ENCODE results near the gene MRPS14.

MRPS14 gene

GRCh38 chr1:174999936-175000696, 23.1 kb downstream of the MRPS14 start, which contains the start of gene CACYBP:
Gene CACYBP (plus strand): TSS chr1:174999947. CDS start chr1:175000181, 234 bp downstream.
- Histone ChIP-seq H3K9me3 (ENCODE audit: control insufficient read depth in 2 of 2, low read length in 2 of 2) (no peaks in the 10 kb centered on the region), H3K9ac (ENCODE audit: low read depth in 1 of 2, low read length in 2 of 2) (peak within 1 kb of the TSS; percentile 82 to 100), H3K4me1 (ENCODE audit: control insufficient read depth in 2 of 2, insufficient read depth in 2 of 2, low read length in 2 of 2) (peaks cover 9 to 15% of the 10 kb centered on the region in 2 donors), H3K27me3 (ENCODE audit: control insufficient read depth in 2 of 2, insufficient read depth in 2 of 2, low read length in 2 of 2) (no peaks in the 10 kb centered on the region), H3K4me3 (ENCODE audit: low read length in 2 of 2) (peak within 1 kb of the TSS; percentile 94 to 98), H3K27ac (ENCODE audit: low read depth in 2 of 2, low read length in 2 of 2) (peak within 1 kb of the TSS; percentile 97 to 100), H3K36me3 (ENCODE audit: control insufficient read depth in 2 of 2, insufficient read depth in 2 of 2, low read length in 2 of 2) (peaks cover 1 to 5% of the 10 kb centered on the region in 2 donors)

- H3K4me3 ChIP-seq (ENCODE audit: low read length in 2 of 2), result peak overlapping the region; percentile 94 to 98
- peaks cover 9 to 15% of the 10 kb centered on the region in 2 donors for H3K4me1 ChIP-seq (ENCODE audit: control insufficient read depth in 2 of 2, insufficient read depth in 2 of 2, low read length in 2 of 2)
- H3K27me3 ChIP-seq (ENCODE audit: control insufficient read depth in 2 of 2, insufficient read depth in 2 of 2, low read length in 2 of 2), result no peaks in the 10 kb centered on the region
- H3K9ac ChIP-seq (ENCODE audit: low read depth in 1 of 2, low read length in 2 of 2), result peak overlapping the region; percentile 82 to 100
- no peaks in the 10 kb centered on the region for H3K9me3 ChIP-seq (ENCODE audit: control insufficient read depth in 2 of 2, low read length in 2 of 2)
- H3K36me3 ChIP-seq (ENCODE audit: control insufficient read depth in 2 of 2, insufficient read depth in 2 of 2, low read length in 2 of 2), result no peaks in the 10 kb centered on the region
- H3K27ac ChIP-seq (ENCODE audit: low read depth in 2 of 2, low read length in 2 of 2), result peak overlapping the region; percentile 97 to 100
Observed at GRCh38 chr1:174999216-174999935, 23.8 kb downstream of the MRPS14 start.

GRCh38 chr1:174998569-174999215, 24.5 kb downstream of the MRPS14 start:
- H3K27ac ChIP-seq (ENCODE audit: low read depth in 2 of 2, low read length in 2 of 2), result peak overlapping the region; percentile 97 to 100
- H3K4me1 ChIP-seq (ENCODE audit: control insufficient read depth in 2 of 2, insufficient read depth in 2 of 2, low read length in 2 of 2), result peaks cover 9 to 15% of the 10 kb centered on the region in 2 donors
- H3K27me3 ChIP-seq (ENCODE audit: control insufficient read depth in 2 of 2, insufficient read depth in 2 of 2, low read length in 2 of 2), result no peaks in the 10 kb centered on the region
- no peaks in the 10 kb centered on the region for H3K9me3 ChIP-seq (ENCODE audit: control insufficient read depth in 2 of 2, low read length in 2 of 2)
- H3K36me3 ChIP-seq (ENCODE audit: control insufficient read depth in 2 of 2, insufficient read depth in 2 of 2, low read length in 2 of 2), result peaks cover 3 to 4% of the 10 kb centered on the region in 2 donors
- H3K4me3 ChIP-seq (ENCODE audit: low read length in 2 of 2), result peak overlapping the region; percentile 87 to 98
- peak overlapping the region; percentile 82 to 100 for H3K9ac ChIP-seq (ENCODE audit: low read depth in 1 of 2, low read length in 2 of 2)

GRCh38 chr1:174997041-174997440, 26.2 kb downstream of the MRPS14 start:
- Histone ChIP-seq H3K4me3 (ENCODE audit: low read length in 2 of 2) (no peak overlapping the region), H3K27me3 (ENCODE audit: control insufficient read depth in 2 of 2, insufficient read depth in 2 of 2, low read length in 2 of 2) (no peaks in the 10 kb centered on the region), H3K27ac (ENCODE audit: low read depth in 2 of 2, low read length in 2 of 2) (no peak overlapping the region), H3K9me3 (ENCODE audit: control insufficient read depth in 2 of 2, low read length in 2 of 2) (no peaks in the 10 kb centered on the region), H3K36me3 (ENCODE audit: control insufficient read depth in 2 of 2, insufficient read depth in 2 of 2, low read length in 2 of 2) (peaks cover 3 to 4% of the 10 kb centered on the region in 2 donors), H3K4me1 (ENCODE audit: control insufficient read depth in 2 of 2, insufficient read depth in 2 of 2, low read length in 2 of 2) (peaks cover 9 to 13% of the 10 kb centered on the region in 2 donors), H3K9ac (ENCODE audit: low read depth in 1 of 2, low read length in 2 of 2) (no peak overlapping the region)

- Histone ChIP-seq H3K9ac (ENCODE audit: low read depth in 1 of 2, low read length in 2 of 2) (no peak overlapping the region), H3K9me3 (ENCODE audit: control insufficient read depth in 2 of 2, low read length in 2 of 2) (no peaks in the 10 kb centered on the region), H3K4me3 (ENCODE audit: low read length in 2 of 2) (no peak overlapping the region), H3K27me3 (ENCODE audit: control insufficient read depth in 2 of 2, insufficient read depth in 2 of 2, low read length in 2 of 2) (no peaks in the 10 kb centered on the region), H3K36me3 (ENCODE audit: control insufficient read depth in 2 of 2, insufficient read depth in 2 of 2, low read length in 2 of 2) (peaks cover 4 to 6% of the 10 kb centered on the region in 2 donors), H3K27ac (ENCODE audit: low read depth in 2 of 2, low read length in 2 of 2) (no peak overlapping the region), H3K4me1 (ENCODE audit: control insufficient read depth in 2 of 2, insufficient read depth in 2 of 2, low read length in 2 of 2) (peaks cover 9 to 13% of the 10 kb centered on the region in 2 donors)
Observed at GRCh38 chr1:174996476-174996875, 26.7 kb downstream of the MRPS14 start.

- no peaks in the 10 kb centered on the region for H3K27me3 ChIP-seq (ENCODE audit: control insufficient read depth in 2 of 2, insufficient read depth in 2 of 2, low read length in 2 of 2)
- no peak overlapping the region for H3K27ac ChIP-seq (ENCODE audit: low read depth in 2 of 2, low read length in 2 of 2)
- peaks cover 9 to 13% of the 10 kb centered on the region in 2 donors for H3K4me1 ChIP-seq (ENCODE audit: control insufficient read depth in 2 of 2, insufficient read depth in 2 of 2, low read length in 2 of 2)
- no peaks in the 10 kb centered on the region for H3K9me3 ChIP-seq (ENCODE audit: control insufficient read depth in 2 of 2, low read length in 2 of 2)
- H3K9ac ChIP-seq (ENCODE audit: low read depth in 1 of 2, low read length in 2 of 2), result no peak overlapping the region
- peaks cover 4 to 9% of the 10 kb centered on the region in 2 donors for H3K36me3 ChIP-seq (ENCODE audit: control insufficient read depth in 2 of 2, insufficient read depth in 2 of 2, low read length in 2 of 2)
- no peak overlapping the region for H3K4me3 ChIP-seq (ENCODE audit: low read length in 2 of 2)
Observed at GRCh38 chr1:174995916-174996315, 27.3 kb downstream of the MRPS14 start.

GRCh38 chr1:174995121-174995520, 28.1 kb downstream of the MRPS14 start:
- Histone ChIP-seq H3K4me1 (ENCODE audit: control insufficient read depth in 2 of 2, insufficient read depth in 2 of 2, low read length in 2 of 2) (peaks cover 9 to 17% of the 10 kb centered on the region in 2 donors), H3K27ac (ENCODE audit: low read depth in 2 of 2, low read length in 2 of 2) (no peak overlapping the region), H3K36me3 (ENCODE audit: control insufficient read depth in 2 of 2, insufficient read depth in 2 of 2, low read length in 2 of 2) (peaks cover 4 to 9% of the 10 kb centered on the region in 2 donors), H3K4me3 (ENCODE audit: low read length in 2 of 2) (no peak overlapping the region), H3K9me3 (ENCODE audit: control insufficient read depth in 2 of 2, low read length in 2 of 2) (no peaks in the 10 kb centered on the region), H3K27me3 (ENCODE audit: control insufficient read depth in 2 of 2, insufficient read depth in 2 of 2, low read length in 2 of 2) (no peaks in the 10 kb centered on the region), H3K9ac (ENCODE audit: low read depth in 1 of 2, low read length in 2 of 2) (no peak overlapping the region)

- Histone ChIP-seq H3K9me3 (ENCODE audit: control insufficient read depth in 2 of 2, low read length in 2 of 2) (no peaks in the 10 kb centered on the region), H3K9ac (ENCODE audit: low read depth in 1 of 2, low read length in 2 of 2) (no peak overlapping the region), H3K4me3 (ENCODE audit: low read length in 2 of 2) (no peak overlapping the region), H3K4me1 (ENCODE audit: control insufficient read depth in 2 of 2, insufficient read depth in 2 of 2, low read length in 2 of 2) (peaks cover 5 to 9% of the 10 kb centered on the region in 2 donors), H3K27me3 (ENCODE audit: control insufficient read depth in 2 of 2, insufficient read depth in 2 of 2, low read length in 2 of 2) (no peaks in the 10 kb centered on the region), H3K27ac (ENCODE audit: low read depth in 2 of 2, low read length in 2 of 2) (no peak overlapping the region), H3K36me3 (ENCODE audit: control insufficient read depth in 2 of 2, insufficient read depth in 2 of 2, low read length in 2 of 2) (peaks cover 8 to 22% of the 10 kb centered on the region in 2 donors)
Observed at GRCh38 chr1:174991473-174991872, 31.8 kb downstream of the MRPS14 start.

GRCh38 chr1:174990382-174990999, 32.7 kb downstream of the MRPS14 start:
- Histone ChIP-seq H3K9ac (ENCODE audit: low read depth in 1 of 2, low read length in 2 of 2) (peak overlapping the region; percentile 66 to 78), H3K9me3 (ENCODE audit: control insufficient read depth in 2 of 2, low read length in 2 of 2) (no peaks in the 10 kb centered on the region), H3K4me3 (ENCODE audit: low read length in 2 of 2) (peak overlapping the region; percentile 76 to 89), H3K4me1 (ENCODE audit: control insufficient read depth in 2 of 2, insufficient read depth in 2 of 2, low read length in 2 of 2) (peaks cover 5 to 8% of the 10 kb centered on the region in 2 donors), H3K27ac (ENCODE audit: low read depth in 2 of 2, low read length in 2 of 2) (peak overlapping the region; percentile 75 to 86), H3K36me3 (ENCODE audit: control insufficient read depth in 2 of 2, insufficient read depth in 2 of 2, low read length in 2 of 2) (peaks cover 8 to 26% of the 10 kb centered on the region in 2 donors), H3K27me3 (ENCODE audit: control insufficient read depth in 2 of 2, insufficient read depth in 2 of 2, low read length in 2 of 2) (no peaks in the 10 kb centered on the region)
